ENCODE results near the gene S100A11.

The S100A11 gene

GRCh38 chr1:151993084-151993733 lies 43.6 kb downstream of the S100A11 start:
- TF ChIP-seq, protein P1, sequence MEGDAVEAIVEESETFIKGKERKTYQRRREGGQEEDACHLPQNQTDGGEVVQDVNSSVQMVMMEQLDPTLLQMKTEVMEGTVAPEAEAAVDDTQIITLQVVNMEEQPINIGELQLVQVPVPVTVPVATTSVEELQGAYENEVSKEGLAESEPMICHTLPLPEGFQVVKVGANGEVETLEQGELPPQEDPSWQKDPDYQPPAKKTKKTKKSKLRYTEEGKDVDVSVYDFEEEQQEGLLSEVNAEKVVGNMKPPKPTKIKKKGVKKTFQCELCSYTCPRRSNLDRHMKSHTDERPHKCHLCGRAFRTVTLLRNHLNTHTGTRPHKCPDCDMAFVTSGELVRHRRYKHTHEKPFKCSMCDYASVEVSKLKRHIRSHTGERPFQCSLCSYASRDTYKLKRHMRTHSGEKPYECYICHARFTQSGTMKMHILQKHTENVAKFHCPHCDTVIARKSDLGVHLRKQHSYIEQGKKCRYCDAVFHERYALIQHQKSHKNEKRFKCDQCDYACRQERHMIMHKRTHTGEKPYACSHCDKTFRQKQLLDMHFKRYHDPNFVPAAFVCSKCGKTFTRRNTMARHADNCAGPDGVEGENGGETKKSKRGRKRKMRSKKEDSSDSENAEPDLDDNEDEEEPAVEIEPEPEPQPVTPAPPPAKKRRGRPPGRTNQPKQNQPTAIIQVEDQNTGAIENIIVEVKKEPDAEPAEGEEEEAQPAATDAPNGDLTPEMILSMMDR (IDR thresholded peaks at IDR 0.05; ENCODE audit: low read depth, low read length) = no peak
- Histone ChIP-seq H3K9me3 (ENCODE audit: severe bottlenecking) (peaks cover 23% of the 10 kb centered on the region), H3K27ac (no peak overlapping the region), H3K4me3 (ENCODE audit: low read depth, low read length) (no peak overlapping the region), H3K27me3 (ENCODE audit: insufficient read depth, low read depth, severe bottlenecking) (peaks cover 99% of the 10 kb centered on the region), H3K36me3 (no peaks in the 10 kb centered on the region)
- no peak for DNase-seq

DNA sequence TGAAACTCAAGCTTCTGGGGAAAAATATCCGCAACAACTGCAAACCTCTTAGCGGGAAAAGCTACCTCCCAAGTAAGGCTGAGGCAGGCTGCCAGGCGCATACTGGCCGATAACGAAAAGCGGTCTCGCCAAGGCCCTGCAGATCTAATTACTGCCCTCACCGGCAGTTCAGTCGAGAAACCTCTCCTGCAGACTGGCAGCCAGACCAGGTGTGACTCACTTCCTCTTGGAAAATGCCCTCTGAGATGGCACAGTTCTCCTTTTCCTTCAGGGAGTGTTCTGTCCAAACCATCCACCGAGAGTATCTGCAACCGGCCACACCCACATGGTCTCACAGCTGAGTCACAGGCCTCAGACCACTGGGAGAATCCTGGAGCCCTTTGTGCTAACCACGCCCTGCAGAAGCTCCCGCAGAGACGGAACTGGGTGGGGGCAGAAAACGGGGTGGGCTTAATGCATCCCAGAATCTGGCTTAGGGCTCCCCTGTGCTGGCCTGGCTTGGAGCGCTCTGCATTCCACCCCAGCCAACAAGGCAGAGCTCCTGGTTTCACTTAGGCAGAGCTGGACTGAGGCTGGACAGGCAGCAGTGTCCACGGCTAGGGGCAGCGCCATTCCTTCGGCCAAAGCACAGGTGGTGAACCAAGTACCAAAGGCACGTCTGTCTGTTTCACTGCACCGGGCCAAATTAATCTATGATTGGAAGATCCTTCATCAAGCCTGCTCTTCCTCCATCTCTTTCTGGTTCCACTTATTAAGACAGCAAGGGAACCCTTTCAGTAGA lies 44.3 kb downstream of the S100A11 start:
- TF ChIP-seq, protein P1 (IDR thresholded peaks at IDR 0.05; ENCODE audit: low read depth, low read length) = no peak
- Histone ChIP-seq H3K27ac (no peak overlapping the region), H3K27me3 (ENCODE audit: insufficient read depth, low read depth, severe bottlenecking) (peaks cover 99% of the 10 kb centered on the region), H3K36me3 (no peaks in the 10 kb centered on the region), H3K9me3 (ENCODE audit: severe bottlenecking) (peaks cover 27% of the 10 kb centered on the region), H3K4me3 (ENCODE audit: low read depth, low read length) (no peak overlapping the region)
- DNase-seq = no peak

DNA sequence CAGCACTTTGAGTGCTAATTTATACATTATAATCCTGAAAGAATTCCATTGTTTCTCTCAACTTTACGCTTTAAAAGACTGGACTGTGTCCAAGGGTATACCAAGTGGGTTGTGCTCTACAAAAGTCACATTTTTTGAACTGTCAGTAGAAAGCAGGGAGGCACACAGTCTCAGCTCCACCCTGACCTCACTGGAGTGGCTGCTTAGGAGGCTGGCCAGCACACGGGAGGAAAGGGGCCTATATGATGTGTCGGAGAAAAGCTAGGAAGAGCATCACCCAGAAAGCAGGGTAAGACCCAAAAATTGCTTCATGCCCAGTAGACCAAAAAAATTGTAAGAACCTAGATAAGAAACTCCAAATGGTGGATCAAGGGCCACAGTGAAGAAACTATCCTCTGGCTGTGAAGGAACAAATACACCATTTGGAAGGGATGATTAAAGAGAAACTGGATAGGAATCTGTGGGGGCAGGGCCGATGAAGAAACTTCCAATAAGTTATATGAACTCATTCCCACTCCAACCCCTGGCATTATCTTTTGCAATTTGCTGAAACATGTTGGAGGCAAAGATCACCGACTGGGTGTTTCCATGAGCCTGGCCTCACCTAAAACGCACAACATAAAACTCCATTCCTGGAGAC lies 45.0 kb downstream of the S100A11 start:
- DNase-seq = no peak
- TF ChIP-seq, protein P1 (IDR thresholded peaks at IDR 0.05; ENCODE audit: low read depth, low read length) = no peak
- H3K4me3 ChIP-seq (ENCODE audit: low read depth, low read length) = no peak overlapping the region

DNA sequence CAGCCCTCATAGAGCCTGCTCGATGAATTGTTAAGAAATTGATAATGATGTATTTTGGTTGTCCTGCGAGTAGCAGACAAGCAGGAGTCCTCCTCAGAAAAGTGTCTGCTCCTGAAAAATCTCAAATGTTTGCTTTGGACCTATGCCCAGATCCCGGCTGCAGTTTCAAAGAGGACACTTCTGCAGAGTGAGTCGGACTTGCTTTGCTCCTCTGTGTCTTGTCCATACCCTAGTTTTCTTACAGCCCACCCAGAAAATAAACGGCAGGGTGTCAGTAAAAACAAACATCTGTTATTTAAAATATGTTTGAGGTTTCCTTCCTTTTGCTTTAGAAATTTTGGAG lies 46.0 kb downstream of the S100A11 start:
- TF ChIP-seq, protein P1 (IDR thresholded peaks at IDR 0.05; ENCODE audit: low read depth, low read length) = no peak
- Histone ChIP-seq H3K9me3 (ENCODE audit: severe bottlenecking) (peaks cover 30% of the 10 kb centered on the region), H3K27ac (no peak overlapping the region), H3K36me3 (no peaks in the 10 kb centered on the region), H3K27me3 (ENCODE audit: insufficient read depth, low read depth, severe bottlenecking) (peaks cover 100% of the 10 kb centered on the region), H3K4me3 (ENCODE audit: low read depth, low read length) (no peak overlapping the region)
- DNase-seq = no peak

More for the DNA sequence above, 45.0 kb downstream of the S100A11 start:
- no peaks in the 10 kb centered on the region for H3K36me3 ChIP-seq
- peaks cover 99% of the 10 kb centered on the region for H3K27me3 ChIP-seq (ENCODE audit: insufficient read depth, low read depth, severe bottlenecking)
- H3K27ac ChIP-seq = no peak overlapping the region
- H3K9me3 ChIP-seq (ENCODE audit: severe bottlenecking) = peaks cover 27% of the 10 kb centered on the region

GRCh38 chr1:151990058-151990855 lies 46.5 kb downstream of the S100A11 start:
- no peak for DNase-seq
- TF ChIP-seq, protein P1 (IDR thresholded peaks at IDR 0.05; ENCODE audit: low read depth, low read length) = no peak
- Histone ChIP-seq H3K27ac (no peak overlapping the region), H3K9me3 (ENCODE audit: severe bottlenecking) (peaks cover 30% of the 10 kb centered on the region), H3K36me3 (no peaks in the 10 kb centered on the region), H3K4me3 (ENCODE audit: low read depth, low read length) (no peak overlapping the region), H3K27me3 (ENCODE audit: insufficient read depth, low read depth, severe bottlenecking) (peaks cover 100% of the 10 kb centered on the region)
